Trophoblast cell (in vitro differentiated cells and primary cell): Measurements from ENCODE around the gene SAMD14. TPM values are rescaled to one million over a fixed set of nuclear protein-coding genes. Genes with fewer than 3 reads are reported as not detected.

ENCODE experiments used
- DNase-seq, 2 donors: peaks; one replicate each; pipeline ENCODE4 v3.0.0-alpha.2; 2016
- H2AFZ ChIP-seq: 2 replicates; pipeline ENCODE4 v1.6.1; 2013; ENCODE audit warnings: low read length, moderate library complexity, mild to moderate bottlenecking; ENCODE audit not compliant: insufficient read depth, poor library complexity
- H2AK5ac ChIP-seq: 2 replicates; pipeline ENCODE4 v1.6.1; 2013; ENCODE audit warnings: mild to moderate bottlenecking, low read length
- H2BK120ac ChIP-seq: 2 replicates; pipeline ENCODE4 v1.6.1; 2013; ENCODE audit warnings: low read length, mild to moderate bottlenecking, moderate library complexity; ENCODE audit not compliant: insufficient read depth, poor library complexity
- H2BK12ac ChIP-seq: 2 replicates; pipeline ENCODE4 v1.6.1; 2013; ENCODE audit warnings: mild to moderate bottlenecking, low read length, moderate library complexity
- H2BK5ac ChIP-seq: 2 replicates; pipeline ENCODE4 v1.6.1; 2013; ENCODE audit warnings: low read length, low read depth, moderate library complexity, mild to moderate bottlenecking; ENCODE audit not compliant: poor library complexity
- H3K14ac ChIP-seq: 2 replicates; pipeline ENCODE4 v1.6.1; 2013; ENCODE audit warnings: mild to moderate bottlenecking, low read length
- H3K18ac ChIP-seq: 2 replicates; pipeline ENCODE4 v1.6.1; 2013; ENCODE audit warnings: mild to moderate bottlenecking, low read length
- H3K23ac ChIP-seq: 2 replicates; pipeline ENCODE4 v1.6.1; 2013; ENCODE audit warnings: low read length
- H3K27ac ChIP-seq: 2 replicates; pipeline ENCODE4 v1.5.1; 2013; ENCODE audit warnings: low read depth, mild to moderate bottlenecking, inconsistent platforms, low read length, moderate library complexity
- H3K27me3 ChIP-seq: 2 replicates; pipeline ENCODE4 v1.6.1; 2013; ENCODE audit warnings: inconsistent platforms, mild to moderate bottlenecking, low read length, moderate library complexity; ENCODE audit not compliant: insufficient read depth
- H3K36me3 ChIP-seq, 2 experiments: 1 replicate in 1 of 2; 2 replicates in 1 of 2; pipeline ENCODE4 v1.6.1; 2013; ENCODE audit warnings: low read length in 2 of 2, mild to moderate bottlenecking in 2 of 2, moderate library complexity in 1 of 2; ENCODE audit not compliant: insufficient read depth in 2 of 2, control insufficient read depth in 1 of 2
- H3K4ac ChIP-seq: 2 replicates; pipeline ENCODE4 v1.6.1; 2013; ENCODE audit warnings: low read depth, mild to moderate bottlenecking, low read length, moderate library complexity
- H3K4me1 ChIP-seq, 2 experiments: 1 replicate in 1 of 2; 2 replicates in 1 of 2; pipeline ENCODE4 v1.6.1; 2013; ENCODE audit warnings: low read length in 2 of 2, mild to moderate bottlenecking in 2 of 2, moderate library complexity in 1 of 2; ENCODE audit not compliant: insufficient read depth in 2 of 2, control insufficient read depth in 1 of 2
- H3K4me2 ChIP-seq: 2 replicates; pipeline ENCODE4 v1.6.1; 2013; ENCODE audit warnings: inconsistent platforms, mild to moderate bottlenecking, low read length, moderate library complexity
- H3K4me3 ChIP-seq: 2 replicates; pipeline ENCODE4 v1.5.1; 2013; ENCODE audit warnings: mild to moderate bottlenecking, low read depth, low read length, inconsistent platforms
- H3K79me1 ChIP-seq: one replicate; pipeline ENCODE4 v1.6.1; 2013; ENCODE audit warnings: low read length
- H3K79me2 ChIP-seq: 2 replicates; pipeline ENCODE4 v1.6.1; 2013; ENCODE audit warnings: low read length, mild to moderate bottlenecking; ENCODE audit not compliant: control insufficient read depth, insufficient read depth, poor library complexity
- H3K9ac ChIP-seq: 2 replicates; pipeline ENCODE4 v1.6.1; 2013; ENCODE audit warnings: mild to moderate bottlenecking, low read length
- H3K9me3 ChIP-seq: 2 replicates; pipeline ENCODE4 v1.6.1; 2013; ENCODE audit warnings: low read depth, mild to moderate bottlenecking, control low read depth, inconsistent platforms, low read length; ENCODE audit not compliant: insufficient read depth
- H4K12ac ChIP-seq: 2 replicates; pipeline ENCODE4 v1.6.1; 2013; ENCODE audit warnings: low read depth, mild to moderate bottlenecking, low read length, moderate library complexity
- H4K8ac ChIP-seq: 2 replicates; pipeline ENCODE4 v1.6.1; 2013; ENCODE audit warnings: low read depth, mild to moderate bottlenecking, low read length, moderate library complexity
- H4K91ac ChIP-seq: one replicate; pipeline ENCODE4 v1.6.1; 2013; ENCODE audit warnings: low read depth, mild to moderate bottlenecking, low read length, moderate library complexity
- WGBS: extraction: QIAGEN DNeasy Blood & Tissue Kit; methylation state at CpG from one replicate; pipeline ENCODE4 v1.1.7; 2013; ENCODE audit warnings: missing lambda C conversion rate; ENCODE audit not compliant: insufficient read length, insufficient coverage; ENCODE audit errors: extremely low coverage; 5-methylcytosine and 5-hydroxymethylcytosine counted together
- polyA plus RNA-seq: library from polyadenylated mRNA; stranded (reverse); fragments of 200-250 nt; gene quantifications from 2 replicates; pipeline ENCODE4 v1.2.3, GENCODE V29; 2013

SAMD14 gene
- 6.9 and 7.4 TPM in 2 replicates for polyA plus RNA-seq

GRCh38 chr17:50129728-50130558 is at the start of gene SAMD14:
Gene SAMD14 (minus strand): TSS chr17:50130160. CDS start chr17:50124959, 5,201 bp downstream.
- peak within 1 kb of the TSS; percentile 60 for H3K27ac ChIP-seq
- H2BK120ac ChIP-seq, result peak within 1 kb of the TSS; percentile 83
- peak within 1 kb of the TSS; percentile 88 for H4K8ac ChIP-seq
- peak within 1 kb of the TSS; percentile 77 for H2AK5ac ChIP-seq
- H3K79me1 ChIP-seq, result peaks cover 14% of the 10 kb centered on the region
- H3K4me2 ChIP-seq, result peak within 1 kb of the TSS; percentile 92
- DNase-seq, result no peak
- peak within 1 kb of the TSS; percentile 73 for H3K4me3 ChIP-seq
- no peaks in the 10 kb centered on the region for H3K27me3 ChIP-seq
- peak within 1 kb of the TSS; percentile 87 for H4K91ac ChIP-seq
- no peak within 1 kb of the TSS for H3K9ac ChIP-seq
- no CpG with 5 or more reads among the region's 84 CpGs for WGBS
- peak within 1 kb of the TSS; percentile 79 for H2BK12ac ChIP-seq
- peak within 1 kb of the TSS; percentile 86 for H3K18ac ChIP-seq
- H4K12ac ChIP-seq, result peak within 1 kb of the TSS; percentile 70
- H3K4ac ChIP-seq, result peak within 1 kb of the TSS; percentile 41
- H3K36me3 ChIP-seq, result peaks cover 7 to 9% of the 10 kb centered on the region in 2 experiments
- H3K9me3 ChIP-seq, result peaks cover 3% of the 10 kb centered on the region
- H3K23ac ChIP-seq, result no peak within 1 kb of the TSS
- peak within 1 kb of the TSS; percentile 78 for H2AFZ ChIP-seq
- peaks cover 2% of the 10 kb centered on the region for H3K79me2 ChIP-seq
- H3K14ac ChIP-seq, result peak within 1 kb of the TSS; percentile 86
- H3K4me1 ChIP-seq, result peaks cover 31 to 39% of the 10 kb centered on the region in 2 experiments
- peak within 1 kb of the TSS; percentile 15 for H2BK5ac ChIP-seq

GRCh38 chr17:50177983-50178834 is 48.2 kb upstream of the SAMD14 start:
- H3K9me3 ChIP-seq, result peaks cover 3% of the 10 kb centered on the region
- H3K79me2 ChIP-seq, result no peaks in the 10 kb centered on the region

GRCh38 chr17:50177476-50177875 is 47.5 kb upstream of the SAMD14 start:
- WGBS, result no CpG with 5 or more reads among the region's 10 CpGs
- Histone ChIP-seq H3K14ac (peak overlapping the region; percentile 38), H3K4me1 (peaks cover 26 to 34% of the 10 kb centered on the region in 2 experiments), H3K23ac (no peak overlapping the region), H2BK12ac (peak overlapping the region; percentile 74), H2BK5ac (peak overlapping the region; percentile 87), H3K4me2 (no peak overlapping the region), H4K91ac (peak overlapping the region; percentile 82), H3K27me3 (no peaks in the 10 kb centered on the region), H2AFZ (peak overlapping the region; percentile 64), H2AK5ac (peak overlapping the region; percentile 19), H3K27ac (peak overlapping the region; percentile 93), H3K79me1 (peaks cover 26% of the 10 kb centered on the region), H4K12ac (no peak overlapping the region), H3K36me3 (no peaks in the 10 kb centered on the region), H3K18ac (peak overlapping the region; percentile 35), H3K4me3 (no peak overlapping the region), H3K4ac (peak overlapping the region; percentile 24), H3K9me3 (peaks cover 3% of the 10 kb centered on the region), H3K9ac (no peak overlapping the region), H2BK120ac (peak overlapping the region; percentile 78), H3K79me2 (no peaks in the 10 kb centered on the region), H4K8ac (peak overlapping the region; percentile 70)
- no peak for DNase-seq

More at GRCh38 chr17:50177983-50178834, 48.2 kb upstream of the SAMD14 start:
- peak overlapping the region; percentile 53 for H3K4me2 ChIP-seq
- peak overlapping the region; percentile 64 for H2AFZ ChIP-seq
- peak overlapping the region; percentile 56 for H3K18ac ChIP-seq
- H4K91ac ChIP-seq, result peak overlapping the region; percentile 82
- peak overlapping the region; percentile 87 for H2BK5ac ChIP-seq
- H2BK12ac ChIP-seq, result peak overlapping the region; percentile 74
- H3K23ac ChIP-seq, result no peak overlapping the region
- H2BK120ac ChIP-seq, result peak overlapping the region; percentile 89
- H2AK5ac ChIP-seq, result peak overlapping the region; percentile 19
- no peaks in the 10 kb centered on the region for H3K36me3 ChIP-seq
- peak; percentile 76 to 88 for DNase-seq
- H4K12ac ChIP-seq, result peak overlapping the region; percentile 79
- peak overlapping the region; percentile 70 for H4K8ac ChIP-seq
- peaks cover 26 to 32% of the 10 kb centered on the region in 2 experiments for H3K4me1 ChIP-seq
- WGBS, result no CpG with 5 or more reads among the region's 22 CpGs
- peak overlapping the region; percentile 93 for H3K27ac ChIP-seq
- H3K4me3 ChIP-seq, result no peak overlapping the region
- H3K14ac ChIP-seq, result peak overlapping the region; percentile 61
- H3K4ac ChIP-seq, result peak overlapping the region; percentile 24
- no peak overlapping the region for H3K9ac ChIP-seq
- H3K27me3 ChIP-seq, result no peaks in the 10 kb centered on the region
- H3K79me1 ChIP-seq, result peaks cover 24% of the 10 kb centered on the region
